GM18498 (cell line): Measurements from ENCODE around the gene CCDC70.
"Not testable (repeated sequence)": the region's sequence is repeated elsewhere in the genome, so short reads cannot be mapped to it uniquely, and the experiment has no call there.

Experiments used
- ATAC-seq: cut with Tn5 transposase; IDR thresholded peaks from one replicate; pipeline ENCODE4 v1.9.1; 2021; ENCODE audit warnings: mild to moderate bottlenecking, moderate library complexity; ENCODE audit not compliant: unreplicated experiment

The CCDC70 gene

GRCh38 chr13:51905787-51906186 lies 44.0 kb downstream of the CCDC70 start:
- ATAC-seq = no peak

GRCh38 chr13:51906581-51906980 lies 44.8 kb downstream of the CCDC70 start:
- ATAC-seq = no peak

DNA sequence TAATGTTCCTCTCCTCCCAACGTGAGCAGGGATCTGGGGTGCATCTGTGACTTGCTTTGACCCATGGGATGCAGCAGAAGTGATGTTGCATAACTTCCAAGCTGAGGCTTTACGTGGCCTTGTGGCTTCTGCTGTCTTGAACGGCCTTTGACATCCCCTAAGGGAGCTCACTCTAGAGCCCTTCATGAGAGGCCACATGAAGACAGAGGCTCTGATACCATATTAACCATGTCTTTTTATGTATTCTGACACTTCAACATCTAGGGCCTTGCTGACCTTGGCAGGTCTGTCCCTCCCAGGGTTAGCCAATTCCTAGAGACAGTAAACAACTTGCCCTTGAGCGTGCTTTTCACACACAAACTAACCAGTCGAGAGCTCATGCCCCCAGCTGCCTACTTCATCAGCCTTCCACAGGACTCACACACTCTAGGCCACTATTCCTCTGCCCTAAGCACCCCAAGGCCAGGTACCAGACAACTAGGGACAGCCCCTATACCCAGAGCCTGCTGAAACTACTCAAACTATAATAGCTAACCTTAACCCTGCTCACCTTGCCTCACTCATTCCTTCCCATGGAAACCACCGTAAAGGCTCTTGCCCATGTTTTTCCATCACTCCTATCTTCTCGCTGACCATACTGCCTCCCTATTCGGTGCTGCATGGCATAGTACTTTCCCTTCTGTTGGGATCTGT lies 45.4 kb downstream of the CCDC70 start:
- no peak for ATAC-seq

- ATAC-seq = not testable (repeated sequence)
Observed at GRCh38 chr13:51909265-51909664, 47.5 kb downstream of the CCDC70 start.

DNA sequence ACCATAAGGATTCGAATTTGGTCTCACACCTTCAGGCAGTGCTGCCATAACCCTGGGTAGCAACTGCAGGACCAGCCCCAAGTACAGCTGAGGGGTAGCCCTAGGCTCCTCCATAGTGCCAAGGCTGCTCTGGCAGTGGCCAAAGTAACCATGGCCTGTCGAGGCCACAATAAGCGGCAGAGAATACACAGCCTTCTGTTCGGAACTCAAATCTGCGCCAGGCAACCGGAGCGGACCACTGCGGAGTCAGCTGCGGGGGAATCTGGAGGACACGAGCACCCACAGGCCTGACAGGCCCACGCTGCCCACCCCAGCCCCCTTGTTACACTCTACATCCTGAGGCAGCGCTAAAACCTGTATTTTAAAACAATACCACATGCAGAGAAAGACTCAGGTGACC lies 48.7 kb downstream of the CCDC70 start:
- ATAC-seq = no peak

DNA sequence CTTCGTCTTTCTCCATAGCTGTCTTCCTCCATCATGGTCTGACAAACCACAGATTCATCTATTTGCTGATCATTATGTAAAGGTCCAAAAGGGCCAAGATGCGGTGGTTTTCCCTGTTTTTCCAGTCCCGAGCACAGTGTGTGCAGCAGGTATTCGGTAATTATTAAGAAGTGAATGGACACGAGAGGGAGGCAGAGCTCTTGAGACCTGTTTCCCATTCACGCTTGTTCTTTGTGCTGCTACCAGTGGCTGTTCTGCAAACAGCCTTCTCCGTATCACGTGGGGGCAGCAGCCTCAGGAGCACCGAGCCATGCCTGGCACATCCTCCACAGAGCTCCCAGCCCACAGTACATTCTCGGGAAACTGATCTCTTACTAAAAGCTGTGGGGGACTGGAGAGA lies 50.3 kb downstream of the CCDC70 start:
- ATAC-seq = no peak

DNA sequence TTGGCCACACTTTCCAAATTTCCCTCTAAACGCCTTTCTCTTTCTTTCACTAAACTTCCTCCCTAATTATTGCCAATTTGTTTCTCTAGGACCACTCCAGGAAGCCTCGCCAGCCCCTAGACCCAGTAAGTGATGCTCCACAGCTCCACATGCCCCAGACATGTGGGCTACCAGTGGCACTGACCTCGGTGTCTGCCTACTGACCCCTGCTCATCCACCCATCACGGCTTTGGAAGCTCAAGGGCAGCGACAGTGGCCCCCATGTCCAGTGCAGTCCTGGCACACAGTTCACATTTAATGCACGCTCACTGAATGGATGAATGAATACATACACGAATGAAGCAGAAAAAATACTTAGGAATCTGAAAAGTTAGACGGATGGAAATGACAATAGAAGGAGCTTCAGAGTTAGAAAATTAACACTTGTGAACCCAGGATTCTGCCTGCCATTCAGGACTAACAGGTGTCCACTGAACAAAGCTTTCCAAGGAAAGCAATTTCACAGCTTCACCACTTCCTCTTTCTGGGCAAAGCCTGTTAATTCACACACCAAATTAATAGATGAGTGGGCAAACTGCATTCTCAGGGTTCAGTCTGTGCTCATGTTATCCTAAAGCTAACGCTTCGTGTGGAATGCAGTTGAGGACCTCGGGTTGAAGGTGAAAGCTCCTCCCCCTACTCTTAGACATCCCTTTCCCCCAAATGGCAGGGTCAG lies 50.9 kb downstream of the CCDC70 start:
- ATAC-seq = no peak

- ATAC-seq = no peak
Observed at GRCh38 chr13:51913421-51914136, 51.8 kb downstream of the CCDC70 start.

- ATAC-seq = no peak
Observed at GRCh38 chr13:51914137-51914493, 52.3 kb downstream of the CCDC70 start.
